Measurements from ENCODE around the gene PCDHB14.
A peak's percentile ranks its signal among the peaks of the same experiment; 100 is the strongest.
"Not testable (repeated sequence)": the region's sequence is repeated elsewhere in the genome, so short reads cannot be mapped to it uniquely, and the experiment has no call there.

The PCDHB14 gene

GRCh38 chr5:141210849-141211248, 12.3 kb upstream of the PCDHB14 start:
- DNase-seq, result not testable (repeated sequence)

- peak; percentile 34 for DNase-seq
These were observed 9.3 kb upstream of the PCDHB14 start, which contains the start of gene PCDHB13 for GRCh38 chr5:141213656-141214339. Gene PCDHB13, plus strand, starts transcription at chr5:141213919. Its CDS starts 205 bp downstream, at chr5:141214124.

DNA sequence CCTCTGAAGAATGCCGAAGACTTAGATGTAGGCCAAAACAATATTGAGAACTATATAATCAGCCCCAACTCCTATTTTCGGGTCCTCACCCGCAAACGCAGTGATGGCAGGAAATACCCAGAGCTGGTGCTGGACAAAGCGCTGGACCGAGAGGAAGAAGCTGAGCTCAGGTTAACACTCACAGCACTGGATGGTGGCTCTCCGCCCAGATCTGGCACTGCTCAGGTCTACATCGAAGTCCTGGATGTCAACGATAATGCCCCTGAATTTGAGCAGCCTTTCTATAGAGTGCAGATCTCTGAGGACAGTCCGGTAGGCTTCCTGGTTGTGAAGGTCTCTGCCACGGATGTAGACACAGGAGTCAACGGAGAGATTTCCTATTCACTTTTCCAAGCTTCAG, 8.6 kb upstream of the PCDHB14 start:
- not testable (repeated sequence) for DNase-seq

- not testable (repeated sequence) for DNase-seq
These were observed 7.6 kb upstream of the PCDHB14 start for GRCh38 chr5:141215504-141215903.

DNA sequence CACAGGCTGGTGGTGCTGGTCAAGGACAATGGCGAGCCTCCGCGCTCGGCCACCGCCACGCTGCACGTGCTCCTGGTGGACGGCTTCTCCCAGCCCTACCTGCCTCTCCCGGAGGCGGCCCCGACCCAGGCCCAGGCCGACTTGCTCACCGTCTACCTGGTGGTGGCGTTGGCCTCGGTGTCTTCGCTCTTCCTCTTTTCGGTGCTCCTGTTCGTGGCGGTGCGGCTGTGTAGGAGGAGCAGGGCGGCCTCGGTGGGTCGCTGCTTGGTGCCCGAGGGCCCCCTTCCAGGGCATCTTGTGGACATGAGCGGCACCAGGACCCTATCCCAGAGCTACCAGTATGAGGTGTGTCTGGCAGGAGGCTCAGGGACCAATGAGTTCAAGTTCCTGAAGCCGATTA, 7.1 kb upstream of the PCDHB14 start:
- DNase-seq, result not testable (repeated sequence)

DNA sequence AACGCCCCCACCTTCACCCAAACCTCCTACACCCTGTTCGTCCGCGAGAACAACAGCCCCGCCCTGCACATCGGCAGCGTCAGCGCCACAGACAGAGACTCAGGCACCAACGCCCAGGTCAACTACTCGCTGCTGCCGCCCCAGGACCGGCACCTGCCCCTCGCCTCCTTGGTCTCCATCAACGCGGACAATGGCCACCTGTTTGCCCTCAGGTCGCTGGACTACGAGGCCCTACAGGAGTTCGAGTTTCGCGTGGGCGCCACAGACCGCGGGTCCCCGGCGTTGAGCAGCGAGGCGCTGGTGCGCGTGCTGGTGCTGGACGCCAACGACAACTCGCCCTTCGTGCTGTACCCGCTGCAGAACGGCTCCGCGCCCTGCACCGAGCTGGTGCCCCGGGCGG, 1.7 kb downstream of the PCDHB14 start:
- not testable (repeated sequence) for DNase-seq

DNA sequence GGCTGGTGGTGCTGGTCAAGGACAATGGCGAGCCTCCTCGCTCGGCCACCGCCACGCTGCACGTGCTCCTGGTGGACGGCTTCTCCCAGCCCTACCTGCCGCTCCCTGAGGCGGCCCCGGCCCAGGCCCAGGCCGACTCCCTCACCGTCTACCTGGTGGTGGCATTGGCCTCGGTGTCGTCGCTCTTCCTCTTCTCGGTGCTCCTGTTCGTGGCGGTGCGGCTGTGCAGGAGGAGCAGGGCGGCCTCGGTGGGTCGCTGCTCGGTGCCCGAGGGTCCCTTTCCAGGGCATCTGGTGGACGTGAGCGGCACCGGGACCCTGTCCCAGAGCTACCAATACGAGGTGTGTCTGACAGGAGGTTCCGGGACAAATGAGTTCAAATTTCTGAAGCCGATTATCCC, 2.3 kb downstream of the PCDHB14 start:
- not testable (repeated sequence) for DNase-seq

GRCh38 chr5:141234109-141234667, 11.0 kb downstream of the PCDHB14 start:
- DNase-seq, result no peak

GRCh38 chr5:141235922-141236321, 12.8 kb downstream of the PCDHB14 start:
- not testable (repeated sequence) for DNase-seq

DNA sequence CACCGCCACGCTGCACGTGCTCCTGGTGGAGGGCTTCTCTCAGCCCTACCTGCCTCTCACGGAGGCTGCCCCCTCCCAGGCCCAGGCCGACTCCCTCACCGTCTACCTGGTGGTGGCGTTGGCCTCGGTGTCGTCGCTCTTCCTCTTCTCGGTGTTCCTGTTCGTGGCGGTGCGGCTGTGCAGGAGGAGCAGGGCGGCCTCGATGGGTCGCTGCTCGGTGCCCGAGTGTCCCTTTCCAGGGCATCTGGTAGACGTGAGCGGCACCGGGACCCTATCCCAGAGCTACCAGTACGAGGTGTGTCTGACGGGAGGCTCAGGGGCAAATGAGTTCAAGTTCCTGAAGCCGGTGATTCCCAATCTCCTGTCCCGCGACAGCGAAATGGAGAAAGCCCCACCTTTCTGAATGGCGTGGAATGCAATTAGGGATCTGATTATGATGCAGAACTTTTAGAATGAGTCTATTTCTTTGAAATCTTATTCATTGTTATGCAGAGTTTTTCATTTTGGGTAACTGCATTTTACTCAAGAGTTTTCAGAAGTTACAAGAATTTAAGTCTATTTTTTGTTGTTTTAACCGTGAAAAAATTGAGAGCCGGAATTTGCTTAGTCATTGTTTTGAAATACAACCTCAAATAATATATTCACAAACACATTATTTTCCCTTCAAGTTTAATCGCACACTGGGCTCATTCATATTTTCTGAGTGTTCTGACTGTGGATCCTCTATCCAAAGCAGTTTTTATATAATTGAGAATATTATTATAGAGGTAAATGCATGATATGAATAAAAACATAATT, 13.6 kb downstream of the PCDHB14 start:
- DNase-seq, result no peak

GRCh38 chr5:141241496-141241895, 18.4 kb downstream of the PCDHB14 start:
- no peak for DNase-seq

GRCh38 chr5:141245250-141245717, 22.1 kb downstream of the PCDHB14 start, which contains the start of gene PCDHB15:
Gene PCDHB15, plus strand, starts transcription at chr5:141245395. Its CDS starts 184 bp downstream, at chr5:141245579.
- DNase-seq, result peak; percentile 8

DNA sequence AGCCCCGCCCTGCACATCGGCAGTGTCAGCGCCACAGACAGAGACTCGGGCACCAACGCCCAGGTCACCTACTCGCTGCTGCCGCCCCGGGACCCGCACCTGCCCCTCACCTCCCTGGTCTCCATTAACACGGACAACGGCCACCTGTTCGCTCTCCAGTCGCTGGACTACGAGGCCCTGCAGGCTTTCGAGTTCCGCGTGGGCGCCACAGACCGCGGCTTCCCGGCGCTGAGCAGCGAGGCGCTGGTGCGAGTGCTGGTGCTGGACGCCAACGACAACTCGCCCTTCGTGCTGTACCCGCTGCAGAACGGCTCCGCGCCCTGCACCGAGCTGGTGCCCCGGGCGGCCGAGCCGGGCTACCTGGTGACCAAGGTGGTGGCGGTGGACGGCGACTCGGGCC, 23.8 kb downstream of the PCDHB14 start:
- DNase-seq, result not testable (repeated sequence)

DNA sequence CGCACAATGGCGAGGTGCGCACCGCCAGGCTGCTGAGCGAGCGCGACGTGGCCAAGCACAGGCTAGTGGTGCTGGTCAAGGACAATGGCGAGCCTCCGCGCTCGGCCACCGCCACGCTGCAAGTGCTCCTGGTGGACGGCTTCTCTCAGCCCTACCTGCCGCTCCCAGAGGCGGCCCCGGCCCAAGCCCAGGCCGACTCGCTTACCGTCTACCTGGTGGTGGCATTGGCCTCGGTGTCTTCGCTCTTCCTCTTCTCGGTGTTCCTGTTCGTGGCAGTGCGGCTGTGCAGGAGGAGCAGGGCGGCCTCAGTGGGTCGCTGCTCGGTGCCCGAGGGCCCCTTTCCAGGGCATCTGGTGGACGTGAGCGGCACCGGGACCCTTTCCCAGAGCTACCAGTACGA, 24.3 kb downstream of the PCDHB14 start:
- DNase-seq, result not testable (repeated sequence)

GRCh38 chr5:141250576-141250975, 27.4 kb downstream of the PCDHB14 start:
- DNase-seq, result no peak

DNA sequence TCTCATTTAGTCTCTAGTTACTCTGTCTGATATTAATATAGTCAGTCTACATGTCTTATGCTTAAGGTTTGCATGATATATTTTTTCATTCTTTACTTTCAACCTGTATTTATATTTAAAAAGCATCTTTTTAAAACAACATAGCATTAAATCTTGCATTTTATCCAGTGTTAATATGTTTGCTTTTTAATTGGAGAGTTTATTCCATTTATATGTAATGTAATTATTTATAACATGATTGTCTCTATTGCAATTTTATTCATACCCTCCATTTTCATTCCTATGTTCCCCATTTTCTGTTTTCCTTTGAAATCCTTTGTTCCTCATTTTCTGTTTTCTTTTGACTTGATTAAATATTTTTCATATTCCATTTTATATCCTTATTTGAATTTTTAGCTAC, 35.3 kb downstream of the PCDHB14 start:
- DNase-seq, result no peak

DNA sequence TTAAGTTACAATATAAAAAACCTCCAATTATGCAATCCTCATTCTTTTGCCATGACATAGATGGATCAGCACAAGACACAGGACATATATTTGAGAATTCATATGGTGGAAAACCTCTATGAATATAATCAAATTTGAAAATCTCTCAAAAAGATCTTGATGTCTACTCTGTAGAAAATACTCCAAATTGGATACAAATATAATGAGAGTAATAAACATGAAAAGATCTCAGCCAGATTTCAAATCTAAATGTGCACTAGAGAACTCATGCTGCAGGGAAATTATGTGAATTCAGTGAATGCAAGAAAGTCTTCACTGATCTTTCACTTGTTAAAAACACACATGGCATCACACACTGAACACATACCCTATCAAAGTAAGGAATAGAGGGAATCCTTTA, 35.8 kb downstream of the PCDHB14 start:
- DNase-seq, result no peak

- DNase-seq, result no peak
These were observed 37.5 kb downstream of the PCDHB14 start for GRCh38 chr5:141260458-141261237.

DNA sequence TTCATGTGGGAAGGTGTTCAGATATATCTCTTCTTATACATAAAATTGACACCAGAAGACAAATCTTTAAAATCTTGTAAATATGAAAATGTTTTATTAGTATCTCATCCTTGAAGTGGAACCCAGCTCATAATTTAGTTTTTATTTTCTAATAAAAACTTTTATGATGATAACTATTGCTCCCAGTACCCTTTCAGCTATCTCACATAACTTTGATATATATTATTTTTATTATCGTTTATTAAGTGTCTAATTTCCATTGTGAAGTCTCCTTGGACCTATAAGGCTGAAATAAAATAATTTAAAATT, 38.0 kb downstream of the PCDHB14 start:
- no peak for DNase-seq

- no peak for DNase-seq
These were observed 46.1 kb downstream of the PCDHB14 start for GRCh38 chr5:141269195-141269594.

DNA sequence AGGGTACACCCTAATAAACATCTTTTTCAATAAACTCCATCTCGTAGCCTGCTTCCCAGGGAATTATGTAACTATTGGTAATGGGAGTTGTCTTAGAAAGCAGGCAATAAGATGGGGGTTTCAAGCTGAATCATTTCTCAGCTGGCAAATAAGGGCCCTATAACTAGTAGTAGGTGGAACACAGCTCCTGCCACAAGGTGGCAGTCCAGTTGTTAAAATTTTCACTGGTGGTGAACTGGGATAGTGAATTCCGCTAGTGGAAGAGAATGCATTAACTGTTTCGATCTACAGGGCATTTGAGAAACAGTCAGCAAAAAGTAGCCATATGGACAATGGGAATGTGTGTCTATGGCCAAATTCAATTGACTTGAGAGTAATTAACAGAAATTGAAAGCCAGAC, 49.8 kb downstream of the PCDHB14 start:
- DNase-seq, result no peak

Measured in CD4-positive, alpha-beta T cell treated with Interleukin-17A for 4 hours (primary cell).